Small intestine (tissue), 7 donors: ENCODE results near the gene ATP9A. TPM values are rescaled to one million over a fixed set of nuclear protein-coding genes. Genes with fewer than 3 reads are reported as not detected.
A peak's percentile ranks its signal among the peaks of the same experiment; 100 is the strongest.

ENCODE experiments used
- DNase-seq, 2 donors: peaks; one replicate each; pipeline versions ENCODE4 v3.0.0 to v3.0.0-alpha.2; 2013
- FAIRE-seq: peaks from 2 replicates; lab custom pipeline; 2012; peaks lifted over from hg19 to GRCh38; lab: Jason Lieb, UNC
- H3K27ac ChIP-seq, 3 donors: one replicate each; pipeline ENCODE4 v1.5.1; 2013; ENCODE audit warnings: low read length in 2 of 3, mild to moderate bottlenecking in 2 of 3, control low read depth in 1 of 3, inconsistent platforms in 1 of 3, low read depth in 1 of 3, moderate library complexity in 1 of 3
- H3K27me3 ChIP-seq, 3 donors: one replicate each; pipeline ENCODE4 v1.6.1; 2013; ENCODE audit warnings: low read length in 3 of 3, inconsistent platforms in 1 of 3; ENCODE audit not compliant: control insufficient read depth in 3 of 3, insufficient read depth in 3 of 3
- H3K36me3 ChIP-seq, 3 donors: one replicate each; pipeline ENCODE4 v1.6.1; 2013; ENCODE audit warnings: low read length in 3 of 3, inconsistent platforms in 1 of 3, low read depth in 1 of 3, mild to moderate bottlenecking in 1 of 3, moderate library complexity in 1 of 3; ENCODE audit not compliant: control insufficient read depth in 3 of 3, insufficient read depth in 2 of 3
- H3K4me1 ChIP-seq, 3 donors: one replicate each; pipeline ENCODE4 v1.6.1; 2013; ENCODE audit warnings: low read length in 2 of 3, inconsistent platforms in 1 of 3, low read depth in 1 of 3, mild to moderate bottlenecking in 1 of 3, moderate library complexity in 1 of 3; ENCODE audit not compliant: control insufficient read depth in 3 of 3, insufficient read depth in 2 of 3
- H3K4me3 ChIP-seq, 3 donors: one replicate each; pipeline ENCODE4 v1.5.1; 2013; ENCODE audit warnings: low read length in 3 of 3, control low read depth in 1 of 3, inconsistent platforms in 1 of 3, low read depth in 1 of 3, mild to moderate bottlenecking in 1 of 3, moderate library complexity in 1 of 3
- H3K9me3 ChIP-seq, 2 donors: one replicate each; pipeline ENCODE4 v1.6.1; 2013; ENCODE audit warnings: low read depth in 1 of 2, low read length in 1 of 2; ENCODE audit not compliant: control insufficient read depth in 2 of 2, insufficient read depth in 1 of 2
- WGBS, 3 donors: extraction: QIAGEN DNeasy Blood & Tissue Kit; methylation state at CpG; one replicate each; pipeline ENCODE4 v1.1.7; 2013; 5-methylcytosine and 5-hydroxymethylcytosine counted together
- polyA plus RNA-seq, 4 donors: library from polyadenylated mRNA; stranded (reverse) in 3 of 4; unstranded in 1 of 4; fragments of 200-250 nt in 3 of 4; fragments of 120-200 nt in 1 of 4; gene quantifications; one replicate each; pipeline versions ENCODE4 v1.2.1 to v1.2.3, GENCODE V29; 2013
- donor health status: healthy with polysubstance abuse.
- donor health status: control.
- donor health status: control.
- donor health status: Bipolar disorder and iron deficiency.
- donor health status: healthy.

The ATP9A gene
- polyA plus RNA-seq, 4 donors = 4.1 to 49.0 (median 10.4) TPM

DNA sequence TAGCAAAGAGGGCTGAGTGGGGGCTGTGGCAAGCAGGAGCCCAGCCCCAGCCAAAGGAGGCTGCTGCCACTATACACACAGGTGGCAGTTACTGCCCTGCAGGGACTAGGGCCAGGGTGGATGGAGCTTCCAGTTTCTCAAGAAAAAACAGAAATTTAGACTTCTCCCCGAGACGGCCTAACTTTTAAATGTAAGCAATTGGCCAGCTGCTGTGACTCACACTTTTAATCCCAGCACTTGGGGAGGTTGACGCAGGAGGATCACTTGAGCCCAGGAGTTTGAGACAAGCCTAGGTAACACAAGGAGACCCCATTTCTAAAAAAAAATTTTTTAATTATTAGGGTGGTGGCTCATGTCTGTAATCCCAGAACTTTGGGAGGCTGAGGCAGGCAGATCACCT lies 127.4 kb downstream of the ATP9A start:
- Histone ChIP-seq H3K4me3 (no peak overlapping the region), H3K27me3 (no peaks in the 10 kb centered on the region), H3K4me1 (no peaks in the 10 kb centered on the region), H3K27ac (peak overlapping the region in 1 of 3 donors; percentile 43), H3K36me3 (peaks cover 0 to 49% (median 0%) of the 10 kb centered on the region in 3 donors), H3K9me3 (no peaks in the 10 kb centered on the region)
- DNase-seq (no peak), FAIRE-seq (no peak)
- 68 to 86% (median 82%) methylated on average over 3 of the region's 3 CpGs for WGBS, 3 donors

DNA sequence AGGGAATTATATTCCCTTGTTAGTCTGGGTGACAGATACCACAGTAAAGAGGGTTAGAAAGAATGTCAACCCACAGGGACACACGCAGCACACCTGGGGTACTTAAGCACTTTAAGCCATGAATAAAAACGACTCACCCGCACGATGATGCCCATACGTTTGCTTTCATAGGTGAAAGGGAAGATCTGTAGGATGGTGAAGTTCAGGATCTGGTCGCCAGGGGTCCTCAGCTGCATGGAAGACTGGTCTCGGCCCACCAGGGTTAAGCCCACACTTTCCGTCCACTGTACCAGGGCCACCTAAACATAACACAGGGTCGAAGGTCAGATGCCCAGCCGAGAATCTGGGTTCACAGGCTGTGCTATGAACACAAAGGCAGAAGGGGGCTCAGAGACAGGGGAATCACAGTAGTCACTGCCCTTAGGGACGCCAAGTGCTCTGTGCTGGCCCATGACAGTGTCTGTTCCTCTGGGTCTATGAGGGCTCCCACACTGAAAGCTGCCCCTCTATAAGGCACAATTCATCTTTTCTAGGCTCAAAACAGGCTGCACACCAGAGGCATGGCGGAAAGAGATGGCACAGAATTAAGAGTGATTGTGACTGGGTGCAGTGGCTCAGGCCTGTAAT lies 128.9 kb downstream of the ATP9A start:
- no peaks in the 10 kb centered on the region for H3K4me1 ChIP-seq
- peaks cover 0 to 59% (median 0%) of the 10 kb centered on the region in 3 donors for H3K36me3 ChIP-seq
- no peaks in the 10 kb centered on the region for H3K27me3 ChIP-seq
- DNase-seq = peak; percentile 32 to 71
- WGBS, 3 donors = 30 to 42% (median 42%) methylated on average over 12 of the region's 12 CpGs
- FAIRE-seq = no peak
- H3K4me3 ChIP-seq = no peak overlapping the region
- no peaks in the 10 kb centered on the region for H3K9me3 ChIP-seq
- H3K27ac ChIP-seq = no peak overlapping the region

- H3K4me3 ChIP-seq = no peak overlapping the region
- WGBS, 3 donors = 87 to 92% (median 88%) methylated on average over 8 of the region's 8 CpGs
- H3K27ac ChIP-seq = no peak overlapping the region
- FAIRE-seq = no peak
- peaks cover 0 to 60% (median 0%) of the 10 kb centered on the region in 3 donors for H3K36me3 ChIP-seq
- no peaks in the 10 kb centered on the region for H3K9me3 ChIP-seq
- no peaks in the 10 kb centered on the region for H3K27me3 ChIP-seq
- no peak for DNase-seq
- no peaks in the 10 kb centered on the region for H3K4me1 ChIP-seq
Observed at GRCh38 chr20:51637241-51637640, 130.9 kb downstream of the ATP9A start.

DNA sequence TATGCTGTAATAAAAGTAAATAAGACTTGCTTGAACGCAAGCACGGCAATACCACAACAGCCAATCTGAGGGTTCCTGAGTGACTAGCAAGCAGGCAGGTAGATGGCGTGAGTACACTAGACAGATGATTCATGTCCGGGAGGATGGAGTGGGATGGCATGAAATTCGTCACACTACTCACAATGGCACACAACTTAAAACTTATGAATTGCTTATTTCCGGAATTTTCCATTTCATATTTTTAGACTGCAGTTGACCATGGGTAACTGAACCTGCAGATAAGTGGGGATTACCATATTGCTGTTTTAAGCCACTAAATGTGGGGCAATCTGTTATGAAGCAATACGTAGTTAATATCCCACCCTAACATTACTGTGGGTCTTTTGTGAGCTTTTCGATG lies 132.1 kb downstream of the ATP9A start:
- Histone ChIP-seq H3K27ac (no peak overlapping the region), H3K9me3 (no peaks in the 10 kb centered on the region), H3K4me3 (no peak overlapping the region), H3K27me3 (no peaks in the 10 kb centered on the region), H3K4me1 (no peaks in the 10 kb centered on the region), H3K36me3 (peaks cover 0 to 63% (median 0%) of the 10 kb centered on the region in 3 donors)
- no peak for FAIRE-seq
- WGBS, 3 donors = 88 to 92% (median 89%) methylated on average over 8 of the region's 8 CpGs
- no peak for DNase-seq

- 92 to 96% (median 94%) methylated on average over 2 of the region's 2 CpGs for WGBS, 3 donors
- FAIRE-seq = no peak
Observed at GRCh38 chr20:51635680-51636079, 132.5 kb downstream of the ATP9A start.

DNA sequence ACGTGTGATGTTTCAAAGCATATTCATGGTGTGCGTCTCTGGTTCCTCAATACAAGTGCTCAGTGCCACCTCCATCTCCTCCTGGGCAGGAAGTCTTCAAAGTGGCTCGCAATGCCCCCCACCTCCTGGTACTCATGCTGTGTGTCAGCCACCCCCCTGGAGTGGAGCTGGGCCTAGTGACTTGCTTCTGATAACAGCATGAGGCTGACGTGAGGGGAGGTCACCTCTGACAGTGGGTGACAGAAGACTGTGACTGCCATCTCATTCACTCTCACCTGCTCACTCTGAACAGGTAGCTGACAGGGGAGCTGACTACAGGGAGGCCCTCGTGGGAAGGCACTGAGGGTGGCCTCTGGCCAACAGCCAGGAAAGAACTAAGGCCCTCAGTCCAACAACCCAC lies 133.3 kb downstream of the ATP9A start:
- Histone ChIP-seq H3K36me3 (peaks cover 0 to 60% (median 0%) of the 10 kb centered on the region in 3 donors), H3K9me3 (no peaks in the 10 kb centered on the region), H3K4me1 (peaks cover 0 to 2% (median 2%) of the 10 kb centered on the region in 3 donors), H3K4me3 (no peak overlapping the region), H3K27ac (no peak overlapping the region), H3K27me3 (no peaks in the 10 kb centered on the region)
- WGBS, 3 donors = 76 to 94% (median 81%) methylated on average over 5 of the region's 5 CpGs
- no peak for FAIRE-seq
- no peak for DNase-seq

More at GRCh38 chr20:51635680-51636079, 132.5 kb downstream of the ATP9A start:
- no peaks in the 10 kb centered on the region for H3K27me3 ChIP-seq
- no peak overlapping the region for H3K4me3 ChIP-seq
- H3K27ac ChIP-seq = no peak overlapping the region
- peaks cover 0 to 61% (median 0%) of the 10 kb centered on the region in 3 donors for H3K36me3 ChIP-seq
- no peaks in the 10 kb centered on the region for H3K4me1 ChIP-seq
- DNase-seq = no peak
- H3K9me3 ChIP-seq = no peaks in the 10 kb centered on the region

- WGBS, 3 donors = 84 to 87% (median 85%) methylated on average over 9 of the region's 9 CpGs
- no peak for FAIRE-seq
- no peaks in the 10 kb centered on the region for H3K27me3 ChIP-seq
- H3K9me3 ChIP-seq = no peaks in the 10 kb centered on the region
- H3K4me3 ChIP-seq = no peak overlapping the region
- DNase-seq = no peak
- H3K27ac ChIP-seq = no peak overlapping the region
- peaks cover 0 to 58% (median 0%) of the 10 kb centered on the region in 3 donors for H3K36me3 ChIP-seq
- H3K4me1 ChIP-seq = peaks cover 2 to 9% (median 7%) of the 10 kb centered on the region in 3 donors
Observed at GRCh38 chr20:51634257-51634656, 133.9 kb downstream of the ATP9A start.

DNA sequence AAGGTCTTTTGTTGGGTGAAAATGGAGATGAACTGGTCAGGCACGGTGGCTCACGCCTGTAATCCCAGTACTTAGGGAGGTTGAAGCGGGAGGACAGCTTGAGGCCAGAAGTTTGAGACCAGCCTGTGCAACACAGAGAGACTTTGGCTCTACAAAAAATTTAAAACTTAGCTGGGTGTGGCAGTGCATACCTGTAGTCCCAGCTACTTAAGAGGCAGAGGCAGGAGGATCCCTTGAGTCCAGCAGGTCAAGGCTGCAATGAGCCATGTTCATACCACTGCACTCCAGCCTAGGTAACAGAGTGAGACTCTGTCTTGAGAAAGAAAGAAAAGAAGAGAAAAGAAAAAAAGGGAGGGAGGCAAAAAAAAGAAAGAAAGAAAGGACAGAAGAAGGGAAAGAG lies 134.8 kb downstream of the ATP9A start:
- H3K36me3 ChIP-seq = peaks cover 0 to 59% (median 0%) of the 10 kb centered on the region in 3 donors
- no peak overlapping the region for H3K4me3 ChIP-seq
- 93 to 97% (median 97%) methylated on average over 3 of the region's 3 CpGs for WGBS, 3 donors
- peaks cover 2 to 13% (median 8%) of the 10 kb centered on the region in 3 donors for H3K4me1 ChIP-seq
- H3K27me3 ChIP-seq = no peaks in the 10 kb centered on the region
- no peak overlapping the region for H3K27ac ChIP-seq
- DNase-seq (no peak), FAIRE-seq (no peak)
- peaks cover 0 to 4% of the 10 kb centered on the region in 2 donors for H3K9me3 ChIP-seq
